RCC 7860 (cell line): ENCODE measurements around the gene ZNF438.

Experiments
- DNase-seq: peaks from one replicate; pipeline ENCODE4 v3.0.0-alpha.2; 2015; ENCODE audit warnings: low spot score
- FAIRE-seq: peaks from 2 replicates; lab custom pipeline; 2012; peaks lifted over from hg19 to GRCh38; lab: Jason Lieb, UNC

The ZNF438 gene

GRCh38 chr10:30854656-30855055, 177.0 kb downstream of the ZNF438 start:
- FAIRE-seq (no peak), DNase-seq (no peak)

DNA sequence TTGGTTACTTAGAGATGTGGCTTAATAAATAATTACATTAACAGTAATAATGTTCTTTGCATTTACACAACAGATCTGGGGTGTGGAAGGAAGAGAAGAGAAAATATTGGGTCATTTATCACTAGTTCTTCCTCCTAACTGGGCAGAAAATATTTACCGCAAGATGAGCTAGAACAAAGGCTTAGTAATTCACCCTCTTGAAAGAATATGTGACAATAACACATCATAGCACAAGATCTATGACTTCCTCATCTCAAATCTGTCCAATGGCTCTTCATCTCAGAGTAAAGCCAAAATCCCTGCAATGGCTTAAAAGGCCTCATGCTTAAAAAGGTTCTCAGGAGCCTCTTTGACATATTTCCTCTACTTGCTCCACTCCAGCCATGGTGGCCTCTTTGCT, 178.6 kb downstream of the ZNF438 start:
- FAIRE-seq, result no peak
- DNase-seq, result no peak

- FAIRE-seq (no peak), DNase-seq (no peak)
These were observed 180.9 kb downstream of the ZNF438 start for GRCh38 chr10:30850776-30851175.

DNA sequence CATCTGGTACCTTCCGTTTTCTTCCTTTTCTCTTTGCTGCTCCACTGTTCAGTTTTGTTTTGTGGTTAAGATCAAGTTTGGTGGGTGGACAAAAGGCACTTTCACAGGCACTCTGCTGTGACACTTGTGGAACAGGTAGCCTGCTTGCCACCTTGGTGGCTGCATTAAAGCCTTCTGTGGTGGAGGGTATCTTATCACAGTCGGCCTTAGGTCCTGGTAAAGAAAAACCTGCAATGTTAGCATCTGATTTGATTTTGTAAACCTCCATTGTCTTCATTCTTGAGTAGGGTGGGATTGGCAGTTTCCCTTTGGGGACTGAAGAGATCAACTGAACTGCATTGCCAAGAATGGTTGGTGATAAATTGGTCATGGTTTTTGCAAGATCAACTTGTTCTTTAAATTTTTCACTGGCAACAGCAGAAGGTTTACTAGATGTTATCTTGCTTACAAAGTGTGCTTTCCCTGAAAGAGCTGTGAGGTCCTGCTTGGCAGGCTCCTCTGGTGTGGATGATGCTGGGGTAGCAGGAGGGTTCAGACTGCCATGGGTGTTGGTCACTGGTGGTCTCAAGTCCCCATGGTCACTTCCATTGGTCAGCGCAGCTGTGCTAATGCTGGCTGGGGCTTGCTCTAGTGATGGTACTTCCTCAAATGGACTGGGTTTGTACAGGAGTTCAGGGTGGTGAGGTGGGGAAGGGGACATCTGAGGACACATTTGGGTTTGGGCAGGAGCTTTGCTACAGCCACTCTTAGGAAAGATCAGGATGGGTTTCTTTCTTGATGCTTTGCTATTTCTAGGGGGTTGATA, 182.2 kb downstream of the ZNF438 start:
- FAIRE-seq (no peak), DNase-seq (no peak)

GRCh38 chr10:30848396-30849032, 183.2 kb downstream of the ZNF438 start:
- FAIRE-seq, result no peak
- DNase-seq, result no peak

GRCh38 chr10:30847642-30848041, 184.0 kb downstream of the ZNF438 start:
- DNase-seq (no peak), FAIRE-seq (no peak)

DNA sequence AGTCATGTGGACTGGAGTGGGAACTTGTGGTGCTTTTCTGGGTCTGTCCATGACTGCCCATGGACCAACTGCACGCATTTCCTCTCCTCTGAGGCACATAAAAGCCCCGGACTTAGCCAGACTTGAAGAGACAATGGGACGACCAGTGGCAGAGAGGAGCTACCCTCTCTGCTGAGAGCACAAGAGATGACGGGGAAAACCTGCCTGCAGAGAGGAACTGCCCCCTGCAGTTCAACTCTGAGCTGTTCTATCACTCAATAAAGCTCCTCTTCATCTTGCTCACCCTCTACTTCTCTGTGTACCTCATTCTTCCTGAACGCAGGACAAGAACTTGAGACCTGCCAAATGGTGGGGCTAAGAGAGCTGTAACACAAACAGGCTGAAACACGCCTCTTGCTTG, 184.5 kb downstream of the ZNF438 start:
- FAIRE-seq, result no peak

GRCh38 chr10:30846710-30847109, 185.0 kb downstream of the ZNF438 start:
- FAIRE-seq, result no peak
- DNase-seq, result no peak

More for the DNA sequence above, 184.5 kb downstream of the ZNF438 start:
- DNase-seq, result no peak

- no peak for FAIRE-seq
- DNase-seq, result no peak
These were observed 188.8 kb downstream of the ZNF438 start for GRCh38 chr10:30842894-30843293.

- no peak for DNase-seq
- FAIRE-seq, result no peak
These were observed 189.5 kb downstream of the ZNF438 start for GRCh38 chr10:30842185-30842584.

DNA sequence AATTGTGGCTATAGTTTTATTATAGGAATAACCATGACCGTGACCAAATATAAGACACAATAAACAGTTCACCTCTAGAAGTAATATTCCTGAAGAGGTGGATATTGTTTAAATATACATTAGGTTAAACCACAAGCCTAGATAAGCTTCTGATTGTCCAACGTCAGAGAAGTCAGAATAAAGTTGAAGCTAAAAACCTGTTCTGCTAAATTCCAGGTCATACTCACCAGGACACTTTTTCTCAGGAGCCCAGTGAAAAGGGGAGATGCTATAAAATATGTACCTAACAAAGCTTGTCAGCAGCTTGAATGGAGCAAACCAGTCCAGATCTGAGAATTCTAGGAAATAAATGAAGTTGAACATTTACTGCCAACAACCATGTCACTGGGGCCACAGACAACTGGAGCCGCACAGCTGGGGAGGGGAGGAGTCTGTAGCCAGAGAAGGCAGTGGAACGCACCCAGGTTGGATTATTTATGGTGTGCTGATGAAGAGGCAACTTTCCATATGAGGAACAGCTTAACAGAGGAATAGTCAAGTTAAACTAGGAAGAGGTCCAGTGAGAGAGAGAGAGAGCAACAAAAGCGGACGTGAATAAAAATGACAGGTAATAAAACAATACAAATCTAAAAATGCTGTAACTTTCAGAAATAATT, 191.1 kb downstream of the ZNF438 start:
- no peak for DNase-seq
- no peak for FAIRE-seq

DNA sequence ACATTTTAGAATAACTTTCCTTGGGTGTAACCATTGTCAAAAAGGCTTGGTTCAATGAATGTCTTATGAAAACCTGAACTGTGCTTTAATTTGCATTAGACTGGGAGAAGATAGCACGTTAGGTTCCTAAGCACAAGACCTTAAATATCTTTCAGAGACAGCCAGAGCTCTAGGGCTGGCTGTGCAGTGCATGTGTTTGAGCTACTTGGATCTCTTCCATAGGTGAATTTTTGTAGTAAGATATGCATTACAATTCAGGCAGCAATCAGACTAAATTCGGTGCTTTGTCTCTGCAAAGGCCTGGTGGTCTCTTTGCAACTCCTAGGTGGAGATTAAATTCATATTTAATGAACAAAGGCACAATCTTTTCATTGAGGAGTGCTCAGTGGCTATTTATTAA, 192.0 kb downstream of the ZNF438 start:
- DNase-seq, result no peak
- FAIRE-seq, result no peak

- FAIRE-seq (no peak), DNase-seq (no peak)
These were observed 195.3 kb downstream of the ZNF438 start for GRCh38 chr10:30836406-30836805.

- DNase-seq, result no peak
- no peak for FAIRE-seq
These were observed 196.5 kb downstream of the ZNF438 start for GRCh38 chr10:30835146-30835545.

GRCh38 chr10:30834651-30835050, 197.0 kb downstream of the ZNF438 start:
- FAIRE-seq, result no peak
- DNase-seq, result no peak

GRCh38 chr10:30834153-30834552, 197.5 kb downstream of the ZNF438 start:
- DNase-seq, result no peak
- FAIRE-seq, result no peak

GRCh38 chr10:30833628-30833970, 198.1 kb downstream of the ZNF438 start:
- no peak for DNase-seq
- no peak for FAIRE-seq

- FAIRE-seq, result no peak
- no peak for DNase-seq
These were observed 198.7 kb downstream of the ZNF438 start for GRCh38 chr10:30832749-30833627.

DNA sequence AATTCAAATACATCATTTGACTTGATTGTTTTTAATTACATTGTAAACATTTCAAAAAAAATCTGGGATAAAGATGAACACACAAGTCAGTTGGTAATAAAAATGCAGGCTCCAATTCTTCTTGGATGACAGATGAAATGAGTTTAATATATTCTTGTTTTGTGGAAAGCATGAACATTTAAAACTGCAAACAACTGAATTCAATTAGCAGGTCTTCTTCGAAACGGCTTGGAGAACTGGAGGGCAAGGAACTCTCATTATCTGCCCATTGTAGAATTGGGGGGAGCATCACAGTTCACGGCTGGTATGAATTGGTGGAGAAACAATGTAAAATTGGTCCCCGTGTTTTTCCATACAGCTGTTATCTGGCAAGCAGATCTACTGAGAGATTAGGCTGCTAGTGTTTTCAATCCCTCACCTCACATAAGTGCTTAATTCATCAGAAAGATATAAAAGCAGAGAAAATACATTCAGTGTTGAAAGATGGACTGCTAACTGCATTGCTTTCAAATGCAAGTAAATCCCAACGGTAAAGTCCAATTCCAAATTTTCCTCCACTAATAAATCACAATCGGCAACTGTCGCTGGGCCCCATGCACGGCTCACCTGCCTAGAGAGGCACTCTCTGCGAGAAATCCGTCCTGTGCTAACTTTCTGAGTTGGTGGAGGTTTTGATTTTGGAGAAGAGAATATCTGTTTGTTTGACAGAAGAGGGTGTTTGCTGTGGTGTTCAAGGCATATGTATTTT, 199.5 kb downstream of the ZNF438 start:
- FAIRE-seq (no peak), DNase-seq (no peak)

DNA sequence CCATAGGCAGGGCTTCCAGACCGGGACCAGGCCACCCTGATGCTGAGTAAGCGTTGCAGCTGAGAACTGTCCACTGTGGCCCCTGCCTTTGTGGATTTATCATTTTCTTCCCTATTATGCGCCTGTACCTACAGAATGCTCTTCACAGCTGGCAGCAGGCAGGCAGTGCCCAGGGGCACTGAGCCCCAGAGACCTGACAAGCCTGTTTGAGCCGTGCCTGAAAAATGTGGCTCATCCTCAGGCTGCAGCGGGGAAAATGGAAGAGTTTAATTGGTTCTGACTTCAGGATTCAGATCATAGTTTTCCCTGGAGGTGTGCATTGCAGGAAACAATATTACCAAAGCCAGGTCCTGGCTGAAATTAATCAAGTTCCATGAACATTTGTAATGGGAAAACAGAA, 200.2 kb downstream of the ZNF438 start:
- DNase-seq (no peak), FAIRE-seq (no peak)
